NT2/D1 (cell line): ENCODE results near the gene ATXN2.

Experiments
- YY1 ChIP-seq: IDR thresholded peaks from 2 replicates; pipeline ENCODE4 v1.6.1; 2011; ENCODE audit not compliant: insufficient read length, insufficient read depth
- ZNF274 ChIP-seq: IDR thresholded peaks from 2 replicates; pipeline ENCODE4 v1.6.1; 2011; ENCODE audit warnings: mild to moderate bottlenecking, low read depth, low read length

DNA sequence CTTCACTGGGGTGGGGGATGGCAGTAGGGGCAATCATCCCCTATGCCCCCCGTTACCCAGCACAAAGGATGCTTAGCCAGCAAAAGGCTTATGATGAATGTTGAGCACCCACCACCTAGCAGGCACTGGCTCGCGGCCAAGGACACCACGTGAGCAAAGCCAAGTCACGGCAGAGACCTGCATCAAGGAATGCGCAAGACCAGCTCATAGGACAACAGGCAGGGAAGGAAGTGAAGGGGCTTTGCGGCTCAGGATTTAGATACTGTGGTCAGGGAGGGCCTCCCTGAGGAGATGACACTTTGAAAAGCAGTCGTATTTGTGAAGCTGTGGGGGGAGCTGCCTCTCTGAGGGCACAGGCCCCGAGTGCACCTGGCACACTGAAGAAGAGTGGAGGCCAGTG lies 160.6 kb downstream of the ATXN2 start:
- TF ChIP-seq ZNF274 = no peak
- no peak for TF ChIP-seq YY1
